B cell (primary cell): ENCODE results near the gene EPHB1.

Experiments used
- EZH2 ChIP-seq: IDR thresholded peaks from 2 replicates; pipeline ENCODE4 v1.6.1; 2012; ENCODE audit warnings: borderline replicate concordance, low read depth, mild to moderate bottlenecking, moderate library complexity, low read length; ENCODE audit not compliant: insufficient read depth, poor library complexity, severe bottlenecking
- TF ChIP-seq, protein P1 (sequence below): fragments of 200-600 bp; IDR thresholded peaks from one replicate; pipeline ENCODE4 v1.8.0; 2022; ENCODE audit warnings: antibody characterized with exemption, mild to moderate bottlenecking

DNA sequence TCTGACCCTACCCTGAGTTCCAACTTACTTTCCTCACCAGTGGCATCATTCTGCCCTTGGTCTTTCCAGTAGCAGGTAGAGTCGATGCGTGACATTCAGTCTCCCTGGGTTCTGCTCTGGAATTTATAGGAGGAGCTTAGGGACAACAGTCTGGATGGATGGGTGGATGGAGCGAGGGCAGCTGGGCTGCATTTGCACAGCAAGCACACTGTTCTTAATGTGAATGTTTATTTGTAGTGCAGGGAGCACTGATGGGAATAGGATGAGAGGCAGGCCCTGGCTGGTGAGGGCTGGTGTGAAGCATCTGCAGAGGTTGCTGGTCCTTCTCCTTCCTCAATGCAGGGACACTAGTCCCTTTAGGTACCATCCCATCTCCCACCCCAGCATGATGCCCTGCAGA is 176.2 kb downstream of the EPHB1 start:
- no peak for TF ChIP-seq EZH2
- TF ChIP-seq, protein P1, sequence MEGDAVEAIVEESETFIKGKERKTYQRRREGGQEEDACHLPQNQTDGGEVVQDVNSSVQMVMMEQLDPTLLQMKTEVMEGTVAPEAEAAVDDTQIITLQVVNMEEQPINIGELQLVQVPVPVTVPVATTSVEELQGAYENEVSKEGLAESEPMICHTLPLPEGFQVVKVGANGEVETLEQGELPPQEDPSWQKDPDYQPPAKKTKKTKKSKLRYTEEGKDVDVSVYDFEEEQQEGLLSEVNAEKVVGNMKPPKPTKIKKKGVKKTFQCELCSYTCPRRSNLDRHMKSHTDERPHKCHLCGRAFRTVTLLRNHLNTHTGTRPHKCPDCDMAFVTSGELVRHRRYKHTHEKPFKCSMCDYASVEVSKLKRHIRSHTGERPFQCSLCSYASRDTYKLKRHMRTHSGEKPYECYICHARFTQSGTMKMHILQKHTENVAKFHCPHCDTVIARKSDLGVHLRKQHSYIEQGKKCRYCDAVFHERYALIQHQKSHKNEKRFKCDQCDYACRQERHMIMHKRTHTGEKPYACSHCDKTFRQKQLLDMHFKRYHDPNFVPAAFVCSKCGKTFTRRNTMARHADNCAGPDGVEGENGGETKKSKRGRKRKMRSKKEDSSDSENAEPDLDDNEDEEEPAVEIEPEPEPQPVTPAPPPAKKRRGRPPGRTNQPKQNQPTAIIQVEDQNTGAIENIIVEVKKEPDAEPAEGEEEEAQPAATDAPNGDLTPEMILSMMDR, result no peak
